ENCODE data around the gene ATOX1. TPM values are rescaled to one million over a fixed set of nuclear protein-coding genes. Genes with fewer than 3 reads are reported as not detected.

The ATOX1 gene
- total and polyA plus RNA-seq, 2 donors (not counting 1 experiment from before 2014, with no cell fraction given), result 37.3 to 43.6 TPM

DNA sequence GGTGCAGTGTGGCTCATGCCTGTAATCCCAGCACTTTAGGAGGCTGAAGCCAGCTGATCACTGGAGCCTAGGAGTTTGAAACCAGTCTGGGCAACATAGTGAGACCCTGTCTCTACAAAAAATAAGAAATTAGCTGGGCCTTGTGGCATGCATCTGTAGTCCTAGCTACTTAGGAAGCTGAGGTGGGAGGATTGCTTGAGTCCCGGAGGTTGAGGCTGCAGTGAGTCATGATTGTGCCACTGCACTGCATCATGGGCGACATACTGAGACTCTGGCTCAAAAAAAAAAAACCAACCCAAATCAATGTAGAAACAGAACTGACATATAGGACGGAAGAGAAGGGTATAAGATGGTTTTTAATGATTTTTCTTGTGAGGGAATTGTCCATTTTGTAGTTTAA is 41.0 kb upstream of the ATOX1 start:
- H2AFZ ChIP-seq (ENCODE audit: insufficient read depth, low read depth, low read length, poor library complexity, severe bottlenecking), result no peak overlapping the region
- no peaks in the 10 kb centered on the region for H3K4me1 Mint-ChIP-seq
- no peaks in the 10 kb centered on the region for H3K27me3 Mint-ChIP-seq
- H3K4me1 ChIP-seq (ENCODE audit: control insufficient read depth in 2 of 2, insufficient read depth in 2 of 2, low read length in 2 of 2), result no peaks in the 10 kb centered on the region
- H3K27ac ChIP-seq (ENCODE audit: low read length in 2 of 2), result no peak overlapping the region
- TF ChIP-seq, protein P1, sequence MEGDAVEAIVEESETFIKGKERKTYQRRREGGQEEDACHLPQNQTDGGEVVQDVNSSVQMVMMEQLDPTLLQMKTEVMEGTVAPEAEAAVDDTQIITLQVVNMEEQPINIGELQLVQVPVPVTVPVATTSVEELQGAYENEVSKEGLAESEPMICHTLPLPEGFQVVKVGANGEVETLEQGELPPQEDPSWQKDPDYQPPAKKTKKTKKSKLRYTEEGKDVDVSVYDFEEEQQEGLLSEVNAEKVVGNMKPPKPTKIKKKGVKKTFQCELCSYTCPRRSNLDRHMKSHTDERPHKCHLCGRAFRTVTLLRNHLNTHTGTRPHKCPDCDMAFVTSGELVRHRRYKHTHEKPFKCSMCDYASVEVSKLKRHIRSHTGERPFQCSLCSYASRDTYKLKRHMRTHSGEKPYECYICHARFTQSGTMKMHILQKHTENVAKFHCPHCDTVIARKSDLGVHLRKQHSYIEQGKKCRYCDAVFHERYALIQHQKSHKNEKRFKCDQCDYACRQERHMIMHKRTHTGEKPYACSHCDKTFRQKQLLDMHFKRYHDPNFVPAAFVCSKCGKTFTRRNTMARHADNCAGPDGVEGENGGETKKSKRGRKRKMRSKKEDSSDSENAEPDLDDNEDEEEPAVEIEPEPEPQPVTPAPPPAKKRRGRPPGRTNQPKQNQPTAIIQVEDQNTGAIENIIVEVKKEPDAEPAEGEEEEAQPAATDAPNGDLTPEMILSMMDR (IDR thresholded peaks at IDR 0.05), result no peak
- TF ChIP-seq EZH2 (IDR thresholded peaks at IDR 0.05; ENCODE audit: borderline replicate concordance, insufficient read depth, low read depth, low read length, poor library complexity, severe bottlenecking), result no peak
- DNase-seq, result no peak
- H3K27ac Mint-ChIP-seq, result no peak overlapping the region
- H3K9me3 ChIP-seq (ENCODE audit: control extremely low read depth in 1 of 3, control insufficient read depth in 2 of 3, insufficient read depth in 1 of 3, low read length in 2 of 3), result no peaks in the 10 kb centered on the region
- no peak overlapping the region for H3K4me3 ChIP-seq (ENCODE audit: control extremely low read depth in 1 of 5, extremely low read depth in 1 of 5, insufficient read depth in 1 of 5, low read depth in 2 of 5, low read length in 4 of 5)
- peaks cover 23% of the 10 kb centered on the region for H4K20me1 ChIP-seq (ENCODE audit: control insufficient read depth, insufficient read depth, low read length, poor library complexity, severe bottlenecking)
- ChIA-PET CTCF (interaction anchor here (1.2 to 1.6 kb wide), 4 partner anchors 26 to 344 kb away, joined by 3 to 6 read pairs (median 4); no protein-coding TSS in a partner anchor), POLR2A (no interaction called here)
- H3K9ac ChIP-seq (ENCODE audit: low read length), result no peak overlapping the region
- no CpG with 5 or more reads among the region's 3 CpGs for WGBS (ENCODE audit: insufficient coverage)
- H3K79me2 ChIP-seq (ENCODE audit: control insufficient read depth, insufficient read depth, low read length), result peaks cover 10% of the 10 kb centered on the region
- intact Hi-C loops (cut with micrococcal nuclease), result no loop called here
- H3K27me3 ChIP-seq (replicated peaks in 1 of 4; ENCODE audit: control extremely low read depth in 1 of 4, control insufficient read depth in 3 of 4, insufficient read depth in 4 of 4, low read length in 3 of 4), result no peaks in the 10 kb centered on the region
- ATAC-seq (ENCODE audit: low read depth), result no peak
- H3K4me2 ChIP-seq (replicated peaks; ENCODE audit: low read depth, low read length, poor library complexity, severe bottlenecking), result no peak overlapping the region
- H3K36me3 ChIP-seq (replicated peaks in 1 of 2; ENCODE audit: control extremely low read depth in 1 of 2, control insufficient read depth in 1 of 2, extremely low read depth in 1 of 2, insufficient read depth in 2 of 2, low read length in 1 of 2), result peaks cover 2 to 87% of the 10 kb centered on the region in 2 experiments
- H3K9me3 Mint-ChIP-seq (ENCODE audit: insufficient read depth), result no peaks in the 10 kb centered on the region
- no peak overlapping the region for H3K4me3 Mint-ChIP-seq

DNA sequence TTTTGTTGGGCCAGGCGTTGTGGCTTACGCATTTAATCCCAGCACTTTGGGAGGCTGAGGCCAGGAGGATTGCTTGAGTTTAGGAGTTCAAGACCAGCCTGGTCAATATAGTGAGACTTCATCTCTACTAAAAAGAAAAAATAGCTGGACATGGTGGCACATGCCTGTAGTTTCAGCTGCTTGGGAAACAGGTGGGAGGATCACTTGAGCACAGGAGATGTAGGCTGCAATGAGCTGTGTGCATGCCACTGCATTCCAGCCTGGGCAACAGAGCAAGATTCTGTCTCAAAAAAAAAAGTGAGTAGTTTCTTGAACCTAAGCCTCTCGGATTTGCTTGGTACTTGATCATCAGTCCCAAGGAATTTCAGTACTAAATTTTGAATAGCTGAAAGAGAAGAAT is 40.2 kb upstream of the ATOX1 start:
- no peak for TF ChIP-seq EZH2 (IDR thresholded peaks at IDR 0.05; ENCODE audit: borderline replicate concordance, insufficient read depth, low read depth, low read length, poor library complexity, severe bottlenecking)
- TF ChIP-seq, protein P1 (IDR thresholded peaks at IDR 0.05), result no peak
- no peaks in the 10 kb centered on the region for H3K4me1 ChIP-seq (ENCODE audit: control insufficient read depth in 2 of 2, insufficient read depth in 2 of 2, low read length in 2 of 2)
- WGBS (ENCODE audit: insufficient coverage), result 100% methylated on average over 2 of the region's 3 CpGs
- H3K27me3 Mint-ChIP-seq, result no peaks in the 10 kb centered on the region
- H3K9ac ChIP-seq (ENCODE audit: low read length), result no peak overlapping the region
- no peak overlapping the region for H3K27ac Mint-ChIP-seq
- H3K27me3 ChIP-seq (replicated peaks in 1 of 4; ENCODE audit: control extremely low read depth in 1 of 4, control insufficient read depth in 3 of 4, insufficient read depth in 4 of 4, low read length in 3 of 4), result no peaks in the 10 kb centered on the region
- peaks cover 31% of the 10 kb centered on the region for H4K20me1 ChIP-seq (ENCODE audit: control insufficient read depth, insufficient read depth, low read length, poor library complexity, severe bottlenecking)
- no peak overlapping the region for H3K4me2 ChIP-seq (replicated peaks; ENCODE audit: low read depth, low read length, poor library complexity, severe bottlenecking)
- no peaks in the 10 kb centered on the region for H3K4me1 Mint-ChIP-seq
- no peak for DNase-seq
- ATAC-seq (ENCODE audit: low read depth), result no peak
- no peaks in the 10 kb centered on the region for H3K9me3 Mint-ChIP-seq (ENCODE audit: insufficient read depth)
- H2AFZ ChIP-seq (ENCODE audit: insufficient read depth, low read depth, low read length, poor library complexity, severe bottlenecking), result no peak overlapping the region
- intact Hi-C loops (cut with micrococcal nuclease), result no loop called here
- CTCF ChIA-PET, result interaction anchor here (1.4 to 1.5 kb wide), 2 partner anchors 27 to 30 kb away, joined by 3 to 4 read pairs; no protein-coding TSS in a partner anchor
- POLR2A ChIA-PET, result no interaction called here
- no peak overlapping the region for H3K27ac ChIP-seq (ENCODE audit: low read length in 2 of 2)
- H3K4me3 Mint-ChIP-seq, result no peak overlapping the region
- H3K36me3 ChIP-seq (replicated peaks in 1 of 2; ENCODE audit: control extremely low read depth in 1 of 2, control insufficient read depth in 1 of 2, extremely low read depth in 1 of 2, insufficient read depth in 2 of 2, low read length in 1 of 2), result peaks cover 2 to 87% of the 10 kb centered on the region in 2 experiments
- H3K4me3 ChIP-seq (ENCODE audit: control extremely low read depth in 1 of 5, extremely low read depth in 1 of 5, insufficient read depth in 1 of 5, low read depth in 2 of 5, low read length in 4 of 5), result no peak overlapping the region
- no peaks in the 10 kb centered on the region for H3K9me3 ChIP-seq (ENCODE audit: control extremely low read depth in 1 of 3, control insufficient read depth in 2 of 3, insufficient read depth in 1 of 3, low read length in 2 of 3)
- H3K79me2 ChIP-seq (ENCODE audit: control insufficient read depth, insufficient read depth, low read length), result peaks cover 17% of the 10 kb centered on the region

Data from B cell (primary cell).